Measurements from ENCODE around the gene CEMIP2. TPM values are rescaled to one million over a fixed set of nuclear protein-coding genes. Genes with fewer than 3 reads are reported as not detected.

The CEMIP2 gene
- total and polyA plus RNA-seq, 4 donors, result 37.3 to 150 (median 89.9) TPM

- H3K9ac ChIP-seq (ENCODE audit: insufficient read depth in 1 of 2, low read length in 2 of 2), result no peak overlapping the region
- H3K36me3 ChIP-seq (ENCODE audit: control insufficient read depth in 4 of 4, insufficient read depth in 4 of 4, low read length in 4 of 4), result peaks cover 14 to 29% (median 21%) of the 10 kb centered on the region in 4 donors
- WGBS, 2 donors, result 45 to 83% methylated on average over 1 of the region's 1 CpG
- TF ChIP-seq CTCF (IDR thresholded peaks at IDR 0.05; ENCODE audit: control extremely low read depth, extremely low read depth), result no peak
- H3K9me3 ChIP-seq (ENCODE audit: control insufficient read depth in 4 of 4, insufficient read depth in 3 of 4, low read length in 3 of 4), result no peaks in the 10 kb centered on the region
- no peak overlapping the region for H3K27ac ChIP-seq (ENCODE audit: low read depth in 1 of 2, low read length in 1 of 2)
- no peak for ATAC-seq (ENCODE audit: insufficient read depth, low FRiP score)
- no peaks in the 10 kb centered on the region for H3K27me3 ChIP-seq (ENCODE audit: control insufficient read depth in 3 of 3, insufficient read depth in 3 of 3, low read length in 2 of 3)
- H3K4me3 ChIP-seq, result no peak overlapping the region
- no peak for DNase-seq
- H3K4me1 ChIP-seq (ENCODE audit: control insufficient read depth in 5 of 5, insufficient read depth in 5 of 5, low read length in 5 of 5), result no peaks in the 10 kb centered on the region
Measured at GRCh38 chr9:71733176-71733575, 35.1 kb downstream of the CEMIP2 start.

GRCh38 chr9:71729816-71730526, 38.3 kb downstream of the CEMIP2 start:
- Histone ChIP-seq H3K4me3 (no peak overlapping the region), H3K9me3 (ENCODE audit: control insufficient read depth in 4 of 4, insufficient read depth in 3 of 4, low read length in 3 of 4) (no peaks in the 10 kb centered on the region), H3K27ac (ENCODE audit: low read depth in 1 of 2, low read length in 1 of 2) (no peak overlapping the region), H3K4me1 (ENCODE audit: control insufficient read depth in 5 of 5, insufficient read depth in 5 of 5, low read length in 5 of 5) (no peaks in the 10 kb centered on the region), H3K27me3 (ENCODE audit: control insufficient read depth in 3 of 3, insufficient read depth in 3 of 3, low read length in 2 of 3) (no peaks in the 10 kb centered on the region), H3K36me3 (ENCODE audit: control insufficient read depth in 4 of 4, insufficient read depth in 4 of 4, low read length in 4 of 4) (peaks cover 11 to 35% (median 21%) of the 10 kb centered on the region in 4 donors), H3K9ac (ENCODE audit: insufficient read depth in 1 of 2, low read length in 2 of 2) (no peak overlapping the region)
- DNase-seq (no peak), ATAC-seq (ENCODE audit: insufficient read depth, low FRiP score) (no peak)
- TF ChIP-seq CTCF (IDR thresholded peaks at IDR 0.05; ENCODE audit: control extremely low read depth, extremely low read depth), result no peak
- 76 to 80% methylated on average over 6 of the region's 6 CpGs for WGBS, 2 donors

- no peaks in the 10 kb centered on the region for H3K4me1 ChIP-seq (ENCODE audit: control insufficient read depth in 5 of 5, insufficient read depth in 5 of 5, low read length in 5 of 5)
- DNase-seq (no peak), ATAC-seq (ENCODE audit: insufficient read depth, low FRiP score) (no peak)
- peaks cover 12 to 34% (median 23%) of the 10 kb centered on the region in 4 donors for H3K36me3 ChIP-seq (ENCODE audit: control insufficient read depth in 4 of 4, insufficient read depth in 4 of 4, low read length in 4 of 4)
- 72 to 76% methylated on average over 3 of the region's 3 CpGs for WGBS, 2 donors
- TF ChIP-seq CTCF (IDR thresholded peaks at IDR 0.05; ENCODE audit: control extremely low read depth, extremely low read depth), result no peak
- H3K27me3 ChIP-seq (ENCODE audit: control insufficient read depth in 3 of 3, insufficient read depth in 3 of 3, low read length in 2 of 3), result no peaks in the 10 kb centered on the region
- no peaks in the 10 kb centered on the region for H3K9me3 ChIP-seq (ENCODE audit: control insufficient read depth in 4 of 4, insufficient read depth in 3 of 4, low read length in 3 of 4)
- no peak overlapping the region for H3K4me3 ChIP-seq
- no peak overlapping the region for H3K9ac ChIP-seq (ENCODE audit: insufficient read depth in 1 of 2, low read length in 2 of 2)
- no peak overlapping the region for H3K27ac ChIP-seq (ENCODE audit: low read depth in 1 of 2, low read length in 1 of 2)
Measured at GRCh38 chr9:71726723-71727122, 41.6 kb downstream of the CEMIP2 start.
